Body of pancreas (tissue), 4 donors: ENCODE results near the gene MT1HL1.

Source experiments
- POLR2A ChIP-seq, 3 donors: fragments of 450-650 bp; IDR thresholded peaks; one replicate each; pipeline ENCODE4 v1.6.1; 2016; ENCODE audit warnings: antibody characterized with exemption in 3 of 3, mild to moderate bottlenecking in 2 of 3
- TF ChIP-seq, protein P1 (sequence below), 7 experiments: fragments of 450-650 bp in 4 of 7; fragments of 200-600 bp in 3 of 7; sonication (generic) in 3 of 7; IDR thresholded peaks; one replicate each; pipeline ENCODE4 v1.5.1; 2016 to 2019; ENCODE audit warnings: antibody characterized with exemption in 7 of 7

DNA sequence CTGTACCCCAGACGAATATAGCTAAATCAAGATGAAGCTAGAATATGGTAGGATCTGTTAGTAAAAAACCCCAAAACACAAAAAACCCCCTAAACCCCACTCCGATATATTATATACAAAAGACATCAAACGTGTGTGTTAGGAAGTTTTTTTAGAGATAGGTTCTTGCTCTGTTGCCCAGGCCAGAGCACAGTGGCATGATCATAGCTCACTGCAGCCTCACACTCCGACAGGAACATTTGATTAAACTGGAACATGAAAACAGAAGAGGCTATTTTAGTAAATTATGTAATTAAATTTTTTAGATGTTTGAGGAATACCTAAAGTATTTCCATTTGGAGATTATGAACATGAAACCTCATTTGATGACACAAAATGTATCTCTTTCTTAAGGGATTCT is 29.6 kb upstream of the MT1HL1 start:
- TF ChIP-seq, protein P1, sequence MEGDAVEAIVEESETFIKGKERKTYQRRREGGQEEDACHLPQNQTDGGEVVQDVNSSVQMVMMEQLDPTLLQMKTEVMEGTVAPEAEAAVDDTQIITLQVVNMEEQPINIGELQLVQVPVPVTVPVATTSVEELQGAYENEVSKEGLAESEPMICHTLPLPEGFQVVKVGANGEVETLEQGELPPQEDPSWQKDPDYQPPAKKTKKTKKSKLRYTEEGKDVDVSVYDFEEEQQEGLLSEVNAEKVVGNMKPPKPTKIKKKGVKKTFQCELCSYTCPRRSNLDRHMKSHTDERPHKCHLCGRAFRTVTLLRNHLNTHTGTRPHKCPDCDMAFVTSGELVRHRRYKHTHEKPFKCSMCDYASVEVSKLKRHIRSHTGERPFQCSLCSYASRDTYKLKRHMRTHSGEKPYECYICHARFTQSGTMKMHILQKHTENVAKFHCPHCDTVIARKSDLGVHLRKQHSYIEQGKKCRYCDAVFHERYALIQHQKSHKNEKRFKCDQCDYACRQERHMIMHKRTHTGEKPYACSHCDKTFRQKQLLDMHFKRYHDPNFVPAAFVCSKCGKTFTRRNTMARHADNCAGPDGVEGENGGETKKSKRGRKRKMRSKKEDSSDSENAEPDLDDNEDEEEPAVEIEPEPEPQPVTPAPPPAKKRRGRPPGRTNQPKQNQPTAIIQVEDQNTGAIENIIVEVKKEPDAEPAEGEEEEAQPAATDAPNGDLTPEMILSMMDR (IDR thresholded peaks at IDR 0.05) = no peak
- TF ChIP-seq POLR2A (IDR thresholded peaks at IDR 0.05) = no peak
